ENCODE measurements around the gene MIGA1.

MIGA1 gene

GRCh38 chr1:77850082-77850481 is 70.6 kb downstream of the MIGA1 start:
- Histone ChIP-seq H3K27me3 (ENCODE audit: low read depth, low read length) (no peaks in the 10 kb centered on the region), H3K4me3 (ENCODE audit: low read depth in 1 of 2, low read length in 2 of 2) (no peak overlapping the region), H3K27ac (ENCODE audit: low read length) (no peak overlapping the region), H3K9me3 (ENCODE audit: control insufficient read depth in 1 of 2, low read length in 2 of 2) (peaks cover 0 to 4% of the 10 kb centered on the region in 2 donors), H3K36me3 (ENCODE audit: control insufficient read depth in 1 of 2, insufficient read depth in 2 of 2, low read length in 2 of 2) (no peaks in the 10 kb centered on the region), H3K4me1 (ENCODE audit: control insufficient read depth in 1 of 2, insufficient read depth in 2 of 2, low read length in 2 of 2) (peaks cover 0 to 4% of the 10 kb centered on the region in 2 donors)

DNA sequence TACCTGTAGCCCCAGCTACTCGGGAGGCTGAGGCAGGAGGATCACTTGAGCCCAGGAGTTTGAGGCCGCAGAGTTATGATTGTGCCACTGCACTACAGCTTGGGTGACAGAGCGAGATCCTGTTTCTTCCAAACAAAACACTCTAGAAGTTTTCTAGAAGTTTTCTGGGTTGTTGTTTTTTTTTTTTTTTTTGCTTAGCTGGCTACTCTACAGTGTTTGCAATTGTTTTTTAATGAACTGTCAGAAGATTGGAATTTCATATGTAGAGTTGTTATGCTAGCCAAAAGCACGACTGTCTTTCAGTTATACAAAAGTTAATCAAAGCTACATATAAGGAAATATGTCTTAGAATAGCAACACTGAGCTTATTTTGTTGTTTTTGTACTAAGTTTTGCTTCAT is 78.1 kb downstream of the MIGA1 start:
- Histone ChIP-seq H3K4me1 (ENCODE audit: control insufficient read depth in 1 of 2, insufficient read depth in 2 of 2, low read length in 2 of 2) (no peaks in the 10 kb centered on the region), H3K36me3 (ENCODE audit: control insufficient read depth in 1 of 2, insufficient read depth in 2 of 2, low read length in 2 of 2) (no peaks in the 10 kb centered on the region), H3K27me3 (ENCODE audit: low read depth, low read length) (no peaks in the 10 kb centered on the region), H3K4me3 (ENCODE audit: low read depth in 1 of 2, low read length in 2 of 2) (no peak overlapping the region), H3K9me3 (ENCODE audit: control insufficient read depth in 1 of 2, low read length in 2 of 2) (peaks cover 0 to 7% of the 10 kb centered on the region in 2 donors), H3K27ac (ENCODE audit: low read length) (no peak overlapping the region)

- Histone ChIP-seq H3K27ac (ENCODE audit: low read length) (no peak overlapping the region), H3K4me3 (ENCODE audit: low read depth in 1 of 2, low read length in 2 of 2) (no peak overlapping the region), H3K9me3 (ENCODE audit: control insufficient read depth in 1 of 2, low read length in 2 of 2) (peaks cover 0 to 7% of the 10 kb centered on the region in 2 donors), H3K4me1 (ENCODE audit: control insufficient read depth in 1 of 2, insufficient read depth in 2 of 2, low read length in 2 of 2) (no peaks in the 10 kb centered on the region), H3K36me3 (ENCODE audit: control insufficient read depth in 1 of 2, insufficient read depth in 2 of 2, low read length in 2 of 2) (no peaks in the 10 kb centered on the region), H3K27me3 (ENCODE audit: low read depth, low read length) (no peaks in the 10 kb centered on the region)
Measured at GRCh38 chr1:77858725-77859124, 79.3 kb downstream of the MIGA1 start.

GRCh38 chr1:77859248-77859647 is 79.8 kb downstream of the MIGA1 start:
- H3K4me3 ChIP-seq (ENCODE audit: low read depth in 1 of 2, low read length in 2 of 2), result no peak overlapping the region
- H3K36me3 ChIP-seq (ENCODE audit: control insufficient read depth in 1 of 2, insufficient read depth in 2 of 2, low read length in 2 of 2), result no peaks in the 10 kb centered on the region
- H3K4me1 ChIP-seq (ENCODE audit: control insufficient read depth in 1 of 2, insufficient read depth in 2 of 2, low read length in 2 of 2), result no peaks in the 10 kb centered on the region
- H3K27me3 ChIP-seq (ENCODE audit: low read depth, low read length), result no peaks in the 10 kb centered on the region
- peaks cover 0 to 7% of the 10 kb centered on the region in 2 donors for H3K9me3 ChIP-seq (ENCODE audit: control insufficient read depth in 1 of 2, low read length in 2 of 2)
- H3K27ac ChIP-seq (ENCODE audit: low read length), result no peak overlapping the region

DNA sequence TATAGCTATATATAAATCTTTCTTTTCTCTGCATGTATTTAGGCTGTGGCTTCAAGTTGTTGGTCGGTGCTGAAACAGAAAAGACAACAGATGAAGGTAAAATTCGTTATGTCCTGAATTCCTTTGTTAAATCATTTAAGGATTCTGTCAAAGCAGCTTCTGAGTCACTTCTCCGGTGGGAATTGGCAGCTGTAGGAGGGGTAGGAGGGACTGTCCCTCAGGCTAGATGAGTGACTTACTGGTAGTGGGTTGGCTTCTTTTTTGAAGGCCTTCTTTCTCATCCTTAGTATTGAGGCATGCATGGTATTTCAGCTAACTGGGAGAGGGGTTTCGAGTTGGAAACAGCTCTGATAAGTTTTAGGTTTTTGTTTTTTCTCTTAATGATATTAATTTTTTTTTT is 86.8 kb downstream of the MIGA1 start:
- no peaks in the 10 kb centered on the region for H3K27me3 ChIP-seq (ENCODE audit: low read depth, low read length)
- H3K36me3 ChIP-seq (ENCODE audit: control insufficient read depth in 1 of 2, insufficient read depth in 2 of 2, low read length in 2 of 2), result peaks cover 0 to 26% of the 10 kb centered on the region in 2 donors

GRCh38 chr1:77872645-77873044 is 93.2 kb downstream of the MIGA1 start:
- Histone ChIP-seq H3K9me3 (ENCODE audit: control insufficient read depth in 1 of 2, low read length in 2 of 2) (no peaks in the 10 kb centered on the region), H3K36me3 (ENCODE audit: control insufficient read depth in 1 of 2, insufficient read depth in 2 of 2, low read length in 2 of 2) (peaks cover 0 to 8% of the 10 kb centered on the region in 2 donors), H3K27ac (ENCODE audit: low read length) (no peak overlapping the region), H3K4me1 (ENCODE audit: control insufficient read depth in 1 of 2, insufficient read depth in 2 of 2, low read length in 2 of 2) (no peaks in the 10 kb centered on the region), H3K4me3 (ENCODE audit: low read depth in 1 of 2, low read length in 2 of 2) (no peak overlapping the region), H3K27me3 (ENCODE audit: low read depth, low read length) (no peaks in the 10 kb centered on the region)

More for the DNA sequence above, 86.8 kb downstream of the MIGA1 start:
- no peak overlapping the region for H3K4me3 ChIP-seq (ENCODE audit: low read depth in 1 of 2, low read length in 2 of 2)
- H3K27ac ChIP-seq (ENCODE audit: low read length), result no peak overlapping the region
- no peaks in the 10 kb centered on the region for H3K9me3 ChIP-seq (ENCODE audit: control insufficient read depth in 1 of 2, low read length in 2 of 2)
- H3K4me1 ChIP-seq (ENCODE audit: control insufficient read depth in 1 of 2, insufficient read depth in 2 of 2, low read length in 2 of 2), result no peaks in the 10 kb centered on the region

DNA sequence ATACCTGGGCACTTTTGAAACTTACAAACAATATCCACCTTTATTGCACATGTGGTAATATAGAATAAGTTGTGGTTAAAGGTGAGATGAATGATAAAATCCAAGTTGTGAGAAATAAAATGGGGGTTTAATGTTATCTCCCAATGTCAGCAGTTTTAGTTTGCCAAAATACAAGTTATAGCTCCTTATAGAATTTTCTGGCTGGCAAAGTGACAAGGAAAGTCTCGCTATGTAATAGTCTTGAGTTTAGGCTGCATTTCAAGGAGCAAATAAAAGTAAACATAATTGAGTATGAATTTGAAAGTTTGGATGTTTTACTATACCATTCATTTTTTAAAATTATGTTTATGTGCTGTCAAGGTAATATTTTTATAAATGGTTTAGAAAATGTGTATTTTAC is 94.0 kb downstream of the MIGA1 start:
- Histone ChIP-seq H3K27me3 (ENCODE audit: low read depth, low read length) (no peaks in the 10 kb centered on the region), H3K4me1 (ENCODE audit: control insufficient read depth in 1 of 2, insufficient read depth in 2 of 2, low read length in 2 of 2) (no peaks in the 10 kb centered on the region), H3K4me3 (ENCODE audit: low read depth in 1 of 2, low read length in 2 of 2) (no peak overlapping the region), H3K9me3 (ENCODE audit: control insufficient read depth in 1 of 2, low read length in 2 of 2) (no peaks in the 10 kb centered on the region), H3K36me3 (ENCODE audit: control insufficient read depth in 1 of 2, insufficient read depth in 2 of 2, low read length in 2 of 2) (peaks cover 0 to 1% of the 10 kb centered on the region in 2 donors), H3K27ac (ENCODE audit: low read length) (no peak overlapping the region)

DNA sequence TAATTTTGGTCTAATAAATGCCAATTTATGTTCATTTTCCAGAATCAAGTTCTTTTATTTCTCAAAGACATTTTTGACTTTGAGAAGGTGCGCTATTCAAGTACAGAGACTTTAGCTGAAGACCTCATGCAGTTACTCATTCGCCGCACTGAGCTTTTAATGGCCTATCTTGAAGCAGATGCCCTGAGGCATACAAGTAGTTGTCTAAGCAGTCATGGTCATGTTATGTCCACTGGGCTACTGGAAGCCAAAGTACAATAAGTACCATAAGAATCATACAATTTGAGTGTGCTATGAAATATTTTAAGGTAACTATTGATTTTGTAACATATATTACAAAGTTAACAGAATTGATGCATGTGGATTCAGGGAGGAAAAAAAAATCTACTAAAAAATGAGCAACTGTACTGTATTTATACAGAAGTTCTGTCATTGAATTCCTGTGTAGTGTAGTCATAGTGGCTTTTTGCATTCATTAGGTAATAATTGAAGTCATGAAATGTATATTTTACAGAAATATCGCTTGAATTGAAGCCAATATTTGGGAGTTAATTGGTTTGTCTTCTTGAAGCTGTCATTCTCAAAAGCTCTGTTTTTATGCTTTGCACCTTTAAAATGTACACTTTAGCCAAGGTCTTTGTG is 95.5 kb downstream of the MIGA1 start:
- no peaks in the 10 kb centered on the region for H3K9me3 ChIP-seq (ENCODE audit: control insufficient read depth in 1 of 2, low read length in 2 of 2)
- no peaks in the 10 kb centered on the region for H3K36me3 ChIP-seq (ENCODE audit: control insufficient read depth in 1 of 2, insufficient read depth in 2 of 2, low read length in 2 of 2)
- no peak overlapping the region for H3K27ac ChIP-seq (ENCODE audit: low read length)
- H3K27me3 ChIP-seq (ENCODE audit: low read depth, low read length), result no peaks in the 10 kb centered on the region
- H3K4me1 ChIP-seq (ENCODE audit: control insufficient read depth in 1 of 2, insufficient read depth in 2 of 2, low read length in 2 of 2), result no peaks in the 10 kb centered on the region
- no peak overlapping the region for H3K4me3 ChIP-seq (ENCODE audit: low read depth in 1 of 2, low read length in 2 of 2)

DNA sequence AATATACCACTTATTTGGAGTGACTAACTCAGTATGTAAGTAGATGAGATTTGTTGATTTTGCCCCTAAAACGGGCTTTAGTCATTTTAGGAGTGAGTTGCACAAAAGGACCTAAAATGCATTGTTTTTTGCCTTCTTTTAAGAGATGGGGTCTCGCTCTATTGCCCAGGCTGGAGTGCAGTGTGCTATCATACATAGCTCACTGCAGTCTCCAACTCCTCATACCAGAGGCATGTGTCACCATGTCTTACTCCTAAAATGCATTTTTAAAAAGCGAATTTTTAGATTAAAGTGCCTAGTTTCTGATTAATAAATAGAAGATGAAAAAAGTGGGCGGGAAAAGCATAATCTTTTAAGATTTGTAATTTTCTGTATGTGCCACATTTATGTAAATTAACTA is 97.4 kb downstream of the MIGA1 start:
- Histone ChIP-seq H3K4me1 (ENCODE audit: control insufficient read depth in 1 of 2, insufficient read depth in 2 of 2, low read length in 2 of 2) (no peaks in the 10 kb centered on the region), H3K9me3 (ENCODE audit: control insufficient read depth in 1 of 2, low read length in 2 of 2) (no peaks in the 10 kb centered on the region), H3K27ac (ENCODE audit: low read length) (no peak overlapping the region), H3K27me3 (ENCODE audit: low read depth, low read length) (no peaks in the 10 kb centered on the region), H3K4me3 (ENCODE audit: low read depth in 1 of 2, low read length in 2 of 2) (no peak overlapping the region), H3K36me3 (ENCODE audit: control insufficient read depth in 1 of 2, insufficient read depth in 2 of 2, low read length in 2 of 2) (no peaks in the 10 kb centered on the region)

- H3K4me3 ChIP-seq (ENCODE audit: low read depth in 1 of 2, low read length in 2 of 2), result no peak overlapping the region
- H3K27ac ChIP-seq (ENCODE audit: low read length), result no peak overlapping the region
- no peaks in the 10 kb centered on the region for H3K9me3 ChIP-seq (ENCODE audit: control insufficient read depth in 1 of 2, low read length in 2 of 2)
- no peaks in the 10 kb centered on the region for H3K4me1 ChIP-seq (ENCODE audit: control insufficient read depth in 1 of 2, insufficient read depth in 2 of 2, low read length in 2 of 2)
- H3K36me3 ChIP-seq (ENCODE audit: control insufficient read depth in 1 of 2, insufficient read depth in 2 of 2, low read length in 2 of 2), result no peaks in the 10 kb centered on the region
- H3K27me3 ChIP-seq (ENCODE audit: low read depth, low read length), result no peaks in the 10 kb centered on the region
Measured at GRCh38 chr1:77881061-77881460, 101.6 kb downstream of the MIGA1 start.

DNA sequence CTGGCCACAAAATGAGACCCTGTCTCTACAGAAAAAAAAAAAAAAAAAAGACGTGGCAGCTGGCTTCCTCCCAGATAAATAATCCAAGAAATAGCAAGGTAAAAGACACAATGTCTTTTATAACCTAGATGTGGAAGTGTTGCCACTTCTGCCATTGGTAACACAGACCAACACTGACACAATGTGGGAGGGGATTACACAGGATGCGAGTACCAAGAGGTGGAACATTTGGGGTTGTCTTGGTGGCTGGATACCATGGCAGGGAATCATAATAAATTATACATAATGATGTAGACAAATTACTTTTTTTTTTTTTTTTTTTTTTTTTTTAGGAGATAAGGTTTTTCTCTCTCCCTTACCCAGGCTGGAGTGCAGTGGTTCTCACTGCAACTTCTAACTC is 103.0 kb downstream of the MIGA1 start:
- Histone ChIP-seq H3K9me3 (ENCODE audit: control insufficient read depth in 1 of 2, low read length in 2 of 2) (no peaks in the 10 kb centered on the region), H3K4me1 (ENCODE audit: control insufficient read depth in 1 of 2, insufficient read depth in 2 of 2, low read length in 2 of 2) (peaks cover 0 to 4% of the 10 kb centered on the region in 2 donors)

More for the DNA sequence above, 103.0 kb downstream of the MIGA1 start:
- Histone ChIP-seq H3K4me3 (ENCODE audit: low read depth in 1 of 2, low read length in 2 of 2) (no peak overlapping the region), H3K27me3 (ENCODE audit: low read depth, low read length) (no peaks in the 10 kb centered on the region), H3K36me3 (ENCODE audit: control insufficient read depth in 1 of 2, insufficient read depth in 2 of 2, low read length in 2 of 2) (no peaks in the 10 kb centered on the region), H3K27ac (ENCODE audit: low read length) (no peak overlapping the region)
